AG04449 (cell line): Measurements from ENCODE around the gene MAST4.

ENCODE experiments used
- CTCF ChIA-PET: fragments of 350-600 bp; formaldehyde crosslinking; extraction: SDS; loops from one replicate; lab custom pipeline; 2021; ENCODE audit warnings: antibody characterized with exemption; lab: Yijun Ruan, JAX
- POLR2A ChIA-PET: fragments of 400-600, 350-600 bp; formaldehyde crosslinking; extraction: SDS; loops from one replicate; lab custom pipeline; 2020; ENCODE audit warnings: antibody characterized with exemption, inconsistent platforms; lab: Yijun Ruan, JAX
- DNase-seq: peaks from one replicate; pipeline ENCODE4 v3.0.0-alpha.2; 2010; ENCODE audit warnings: low read depth, low spot score
- H3K4me3 ChIP-seq: 2 replicates; pipeline ENCODE4 v1.5.1; 2011; ENCODE audit warnings: low read depth, mild to moderate bottlenecking, control low read depth, low read length
- CTCF ChIP-seq: IDR thresholded peaks from one replicate; pipeline ENCODE4 v1.5.1; 2011; ENCODE audit warnings: mild to moderate bottlenecking, moderate library complexity, low read length, control low read depth, inconsistent platforms; ENCODE audit not compliant: insufficient read depth; ENCODE audit errors: missing control alignments

Gene MAST4

GRCh38 chr5:67011422-67011821 lies 415.2 kb downstream of the MAST4 start:
- TF ChIP-seq CTCF: no peak
- CTCF ChIA-PET: interaction anchor here (3.7 kb wide), 1 partner anchor 23 kb away, joined by 16 read pairs; no protein-coding TSS in a partner anchor
- no peak for DNase-seq
- no peak overlapping the region for H3K4me3 ChIP-seq
- POLR2A ChIA-PET: no interaction called here

GRCh38 chr5:67012171-67012570 lies 416.0 kb downstream of the MAST4 start:
- CTCF ChIA-PET: interaction anchor here (3.7 kb wide), 1 partner anchor 24 kb away, joined by 16 read pairs; no protein-coding TSS in a partner anchor
- H3K4me3 ChIP-seq: no peak overlapping the region
- POLR2A ChIA-PET: no interaction called here
- DNase-seq: no peak
- no peak for TF ChIP-seq CTCF

- ChIA-PET CTCF (no interaction called here), POLR2A (no interaction called here)
- H3K4me3 ChIP-seq: no peak overlapping the region
- DNase-seq: no peak
- no peak for TF ChIP-seq CTCF
These were observed 417.5 kb downstream of the MAST4 start for GRCh38 chr5:67013719-67014118.

- ChIA-PET CTCF (interaction anchor here (1.0 kb wide), 1 partner anchor 36 kb away, joined by 5 read pairs; no protein-coding TSS in a partner anchor), POLR2A (no interaction called here)
- DNase-seq: no peak
- no peak overlapping the region for H3K4me3 ChIP-seq
- TF ChIP-seq CTCF: no peak
These were observed 418.0 kb downstream of the MAST4 start for GRCh38 chr5:67014191-67014590.

GRCh38 chr5:67014957-67015400 lies 418.8 kb downstream of the MAST4 start:
- no peak for DNase-seq
- CTCF ChIA-PET: interaction anchor here (0.8 to 3.7 kb wide), 4 partner anchors 10 to 147 kb away, joined by 3 to 19 read pairs (median 6); no protein-coding TSS in a partner anchor
- H3K4me3 ChIP-seq: no peak overlapping the region
- TF ChIP-seq CTCF: no peak
- POLR2A ChIA-PET: no interaction called here

- POLR2A ChIA-PET: no interaction called here
- DNase-seq: no peak
- CTCF ChIA-PET: interaction anchor here (0.8 to 3.7 kb wide), 4 partner anchors 10 to 147 kb away, joined by 3 to 19 read pairs (median 4); no protein-coding TSS in a partner anchor
These were observed 419.5 kb downstream of the MAST4 start for GRCh38 chr5:67015541-67016191.

More at GRCh38 chr5:67015541-67016191, 419.5 kb downstream of the MAST4 start:
- H3K4me3 ChIP-seq: no peak overlapping the region
- no peak for TF ChIP-seq CTCF
